ENCODE results near the gene KCNQ1. TPM values are rescaled to one million over a fixed set of nuclear protein-coding genes. Genes with fewer than 3 reads are reported as not detected.

KCNQ1 gene
- total RNA-seq, 1 experiment from 2014 or later = 1.0 TPM

DNA sequence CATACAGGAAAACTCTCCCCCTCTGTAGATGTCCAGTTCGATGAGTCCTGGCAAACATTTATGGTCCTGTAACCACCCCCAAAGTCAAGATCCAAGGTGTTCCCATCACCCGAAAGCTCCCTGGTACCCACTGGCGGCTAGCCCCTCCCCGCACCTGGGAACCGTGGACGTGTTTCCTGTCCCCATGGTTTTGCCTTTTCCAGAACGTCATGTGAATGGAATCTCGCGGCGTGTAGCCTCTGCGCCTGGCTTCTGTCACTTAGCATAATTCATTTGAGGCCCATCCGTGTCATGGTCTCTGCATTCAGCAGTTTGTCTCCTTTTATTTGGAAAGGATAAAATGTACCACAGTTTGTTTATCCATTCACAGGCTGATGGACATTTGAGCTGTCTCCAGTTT lies 106.3 kb downstream of the KCNQ1 start:
- TF ChIP-seq, protein P1, sequence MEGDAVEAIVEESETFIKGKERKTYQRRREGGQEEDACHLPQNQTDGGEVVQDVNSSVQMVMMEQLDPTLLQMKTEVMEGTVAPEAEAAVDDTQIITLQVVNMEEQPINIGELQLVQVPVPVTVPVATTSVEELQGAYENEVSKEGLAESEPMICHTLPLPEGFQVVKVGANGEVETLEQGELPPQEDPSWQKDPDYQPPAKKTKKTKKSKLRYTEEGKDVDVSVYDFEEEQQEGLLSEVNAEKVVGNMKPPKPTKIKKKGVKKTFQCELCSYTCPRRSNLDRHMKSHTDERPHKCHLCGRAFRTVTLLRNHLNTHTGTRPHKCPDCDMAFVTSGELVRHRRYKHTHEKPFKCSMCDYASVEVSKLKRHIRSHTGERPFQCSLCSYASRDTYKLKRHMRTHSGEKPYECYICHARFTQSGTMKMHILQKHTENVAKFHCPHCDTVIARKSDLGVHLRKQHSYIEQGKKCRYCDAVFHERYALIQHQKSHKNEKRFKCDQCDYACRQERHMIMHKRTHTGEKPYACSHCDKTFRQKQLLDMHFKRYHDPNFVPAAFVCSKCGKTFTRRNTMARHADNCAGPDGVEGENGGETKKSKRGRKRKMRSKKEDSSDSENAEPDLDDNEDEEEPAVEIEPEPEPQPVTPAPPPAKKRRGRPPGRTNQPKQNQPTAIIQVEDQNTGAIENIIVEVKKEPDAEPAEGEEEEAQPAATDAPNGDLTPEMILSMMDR (IDR thresholded peaks at IDR 0.05; ENCODE audit: insufficient read depth in 1 of 2, low read depth in 1 of 2, low read length in 1 of 2, severe bottlenecking in 1 of 2, unreplicated experiment in 1 of 2) = no peak
- no peak overlapping the region for H3K4me3 Mint-ChIP-seq (ENCODE audit: unreplicated experiment)
- no TSS peak for BruUV-seq (replicated peaks)
- ChIA-PET POLR2A (no interaction called here), CTCF (no interaction called here)
- no peaks in the 10 kb centered on the region for H3K4me1 Mint-ChIP-seq (ENCODE audit: low read depth, unreplicated experiment)
- Histone ChIP-seq H3K4me1 (no peaks in the 10 kb centered on the region), H3K27me3 (replicated peaks; ENCODE audit: control insufficient read depth, insufficient read depth, low read length) (no peaks in the 10 kb centered on the region), H3K4me3 (ENCODE audit: low read depth, low read length) (no peak overlapping the region), H3K9me3 (no peaks in the 10 kb centered on the region), H3K36me3 (ENCODE audit: control insufficient read depth, insufficient read depth, low read length) (no peaks in the 10 kb centered on the region)
- intact Hi-C loops (cut with micrococcal nuclease; ENCODE audit: unreplicated experiment) = no loop called here
- H3K36me3 Mint-ChIP-seq (ENCODE audit: insufficient read depth, unreplicated experiment) = no peaks in the 10 kb centered on the region
- H3K27ac Mint-ChIP-seq (ENCODE audit: unreplicated experiment) = no peak overlapping the region
- H3K27me3 Mint-ChIP-seq (ENCODE audit: insufficient read depth, unreplicated experiment) = peaks cover 4% of the 10 kb centered on the region
- no peaks in the 10 kb centered on the region for H3K9me3 Mint-ChIP-seq (ENCODE audit: unreplicated experiment)
- DNase-seq = peak in 1 of 2 experiments; percentile 7

DNA sequence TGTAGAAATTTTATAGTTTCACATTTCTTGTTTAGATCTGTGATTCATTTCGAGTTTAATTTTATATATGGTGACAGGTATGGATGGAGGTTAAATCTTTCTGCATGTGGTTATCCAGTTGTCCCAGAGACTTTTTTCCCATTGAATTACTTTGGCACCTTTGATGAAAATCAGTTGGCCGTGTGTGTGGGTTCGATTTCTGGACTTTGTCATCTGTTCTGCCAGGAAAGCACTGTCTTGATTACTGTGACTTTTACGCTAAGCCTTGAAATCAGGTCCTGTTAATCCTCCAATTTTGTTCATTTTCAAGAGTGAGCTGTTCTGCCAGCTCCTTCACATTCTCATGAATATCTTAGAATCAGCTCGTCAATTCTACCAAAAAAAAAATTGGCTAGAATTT lies 107.4 kb downstream of the KCNQ1 start:
- intact Hi-C loops (cut with micrococcal nuclease; ENCODE audit: unreplicated experiment) = no loop called here
- H3K4me3 ChIP-seq (ENCODE audit: low read depth, low read length) = no peak overlapping the region
- no peaks in the 10 kb centered on the region for H3K36me3 ChIP-seq (ENCODE audit: control insufficient read depth, insufficient read depth, low read length)
- CTCF ChIA-PET = interaction anchor here (0.8 kb wide), 1 partner anchor 152 kb away, joined by 3 read pairs; the partner anchor contains the start of gene TSSC4
- H3K27me3 ChIP-seq (replicated peaks; ENCODE audit: control insufficient read depth, insufficient read depth, low read length) = no peaks in the 10 kb centered on the region
- no peak for DNase-seq
- no peaks in the 10 kb centered on the region; the same call in 1 of the 2 replicates for H3K9me3 ChIP-seq
- BruUV-seq (replicated peaks) = no TSS peak
- peaks cover 8% of the 10 kb centered on the region for H3K9me3 Mint-ChIP-seq (ENCODE audit: unreplicated experiment)
- no peak overlapping the region for H3K4me3 Mint-ChIP-seq (ENCODE audit: unreplicated experiment)
- no peaks in the 10 kb centered on the region for H3K4me1 ChIP-seq
- POLR2A ChIA-PET = no interaction called here
- TF ChIP-seq, protein P1 (IDR thresholded peaks at IDR 0.05; ENCODE audit: insufficient read depth in 1 of 2, low read depth in 1 of 2, low read length in 1 of 2, severe bottlenecking in 1 of 2, unreplicated experiment in 1 of 2) = no peak
- peaks cover 4% of the 10 kb centered on the region for H3K27me3 Mint-ChIP-seq (ENCODE audit: insufficient read depth, unreplicated experiment)
- H3K4me1 Mint-ChIP-seq (ENCODE audit: low read depth, unreplicated experiment) = no peaks in the 10 kb centered on the region
- no peaks in the 10 kb centered on the region for H3K36me3 Mint-ChIP-seq (ENCODE audit: insufficient read depth, unreplicated experiment)
- no peak overlapping the region for H3K27ac Mint-ChIP-seq (ENCODE audit: unreplicated experiment)

DNA sequence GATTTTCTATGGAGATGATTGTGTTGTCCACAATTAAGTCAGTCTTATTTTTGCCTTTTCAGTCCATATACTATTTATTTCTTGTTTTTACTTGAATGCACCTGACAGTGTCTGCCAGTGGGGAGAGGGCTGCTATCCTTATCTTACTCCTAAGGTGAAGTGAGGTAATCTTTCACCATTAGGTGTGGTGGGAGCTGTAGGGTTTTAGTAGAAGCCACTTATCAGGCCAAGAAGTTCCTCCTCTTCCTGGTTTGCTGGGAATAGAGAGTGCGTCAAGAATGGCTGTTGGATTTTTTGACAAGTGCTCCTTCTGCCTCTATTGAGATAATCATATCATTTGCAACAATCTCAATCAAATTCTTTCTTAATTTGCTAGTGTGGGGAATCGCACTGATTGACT lies 108.4 kb downstream of the KCNQ1 start:
- peaks cover 11% of the 10 kb centered on the region for H3K9me3 Mint-ChIP-seq (ENCODE audit: unreplicated experiment)
- Histone ChIP-seq H3K27me3 (replicated peaks; ENCODE audit: control insufficient read depth, insufficient read depth, low read length) (no peaks in the 10 kb centered on the region), H3K9me3 (no peaks in the 10 kb centered on the region; the same call in 1 of the 2 replicates), H3K4me1 (no peaks in the 10 kb centered on the region), H3K36me3 (ENCODE audit: control insufficient read depth, insufficient read depth, low read length) (no peaks in the 10 kb centered on the region), H3K4me3 (ENCODE audit: low read depth, low read length) (no peak overlapping the region)
- BruUV-seq (replicated peaks) = no TSS peak
- no peaks in the 10 kb centered on the region for H3K36me3 Mint-ChIP-seq (ENCODE audit: insufficient read depth, unreplicated experiment)
- no peak overlapping the region for H3K27ac Mint-ChIP-seq (ENCODE audit: unreplicated experiment)
- no peak overlapping the region for H3K4me3 Mint-ChIP-seq (ENCODE audit: unreplicated experiment)
- H3K27me3 Mint-ChIP-seq (ENCODE audit: insufficient read depth, unreplicated experiment) = peaks cover 4% of the 10 kb centered on the region
- ChIA-PET POLR2A (interaction anchor here (0.7 kb wide), 1 partner anchor 13 kb away, joined by 7 read pairs; no protein-coding TSS in a partner anchor), CTCF (interaction anchor here (0.7 kb wide), 1 partner anchor 15 kb away, joined by 4 read pairs; no protein-coding TSS in a partner anchor)
- intact Hi-C loops (cut with micrococcal nuclease; ENCODE audit: unreplicated experiment) = no loop called here
- no peaks in the 10 kb centered on the region for H3K4me1 Mint-ChIP-seq (ENCODE audit: low read depth, unreplicated experiment)
- no peak for DNase-seq
- TF ChIP-seq, protein P1 (IDR thresholded peaks at IDR 0.05; ENCODE audit: insufficient read depth in 1 of 2, low read depth in 1 of 2, low read length in 1 of 2, severe bottlenecking in 1 of 2, unreplicated experiment in 1 of 2) = no peak

Data from Caco-2 (cell line).